Activated CD8-positive, alpha-beta T cell treated with anti-CD3 and anti-CD28 coated beads, Interleukin-2, amount 10 ng/mL, durations not matched to agents 7 days and 5 days (primary cell): Measurements from ENCODE around the gene MARCO. TPM values are rescaled to one million over a fixed set of nuclear protein-coding genes. Genes with fewer than 3 reads are reported as not detected.
"Not testable (repeated sequence)": the region's sequence is repeated elsewhere in the genome, so short reads cannot be mapped to it uniquely, and the experiment has no call there.

Experiments
- ATAC-seq: fragments of 150-1000 bp; cut with Tn5 transposase; one replicate; pipeline ENCODE4 v1.10.0; 2021; ENCODE audit warnings: moderate library complexity
- CTCF ChIA-PET: fragments of 350-600 bp; sonication (Branson Sonifier 250); formaldehyde crosslinking; loops from one replicate; lab custom pipeline; 2021; ENCODE audit warnings: antibody characterized with exemption; lab: Charles Lee
- POLR2A ChIA-PET: fragments of 350-600 bp; sonication (Branson Sonifier 250); formaldehyde crosslinking; loops from one replicate; lab custom pipeline; 2021; ENCODE audit warnings: antibody characterized with exemption; lab: Charles Lee
- DNase-seq: peaks from one replicate; pipeline ENCODE4 v3.0.0-alpha.2; 2020
- H3K27ac Mint-ChIP-seq: one replicate; pipeline ENCODE4 v1.8.0; 2021; ENCODE audit warnings: mild to moderate bottlenecking, mixed read lengths
- H3K27me3 Mint-ChIP-seq: one replicate; pipeline ENCODE4 v1.8.0; 2021; ENCODE audit warnings: low read depth, mixed read lengths
- H3K36me3 Mint-ChIP-seq: one replicate; pipeline ENCODE4 v1.8.0; 2021; ENCODE audit warnings: low read depth, mixed read lengths
- H3K4me1 Mint-ChIP-seq: one replicate; pipeline ENCODE4 v1.8.0; 2021; ENCODE audit warnings: low read depth, mixed read lengths
- H3K4me3 Mint-ChIP-seq: one replicate; pipeline ENCODE4 v1.8.0; 2021; ENCODE audit warnings: mild to moderate bottlenecking, mixed read lengths
- H3K9me3 Mint-ChIP-seq: one replicate; pipeline ENCODE4 v1.8.0; 2022; ENCODE audit warnings: mixed read lengths; ENCODE audit not compliant: insufficient read depth
- total RNA-seq, 2 experiments: library from RNA; stranded (reverse); gene quantifications; one replicate each; pipeline ENCODE4 v1.2.3, GENCODE V29; 2021

Gene MARCO
- total RNA-seq, 2 experiments from 2014 or later = not detected

GRCh38 chr2:119028327-119029174, 86.6 kb downstream of the MARCO start:
- no peaks in the 10 kb centered on the region for H3K27me3 Mint-ChIP-seq
- ATAC-seq = no peak
- no peaks in the 10 kb centered on the region for H3K9me3 Mint-ChIP-seq
- H3K27ac Mint-ChIP-seq = no peak overlapping the region
- DNase-seq = no peak
- ChIA-PET CTCF (interaction anchor here (0.8 kb wide), 2 partner anchors 146 to 147 kb away, joined by 3 to 4 read pairs; no protein-coding TSS in a partner anchor), POLR2A (no interaction called here)
- H3K4me3 Mint-ChIP-seq = no peak overlapping the region
- H3K36me3 Mint-ChIP-seq = no peaks in the 10 kb centered on the region
- no peaks in the 10 kb centered on the region for H3K4me1 Mint-ChIP-seq

- H3K27me3 Mint-ChIP-seq = no peaks in the 10 kb centered on the region
- no peaks in the 10 kb centered on the region for H3K9me3 Mint-ChIP-seq
- H3K36me3 Mint-ChIP-seq = no peaks in the 10 kb centered on the region
- DNase-seq (no peak), ATAC-seq (no peak)
- no peak overlapping the region for H3K27ac Mint-ChIP-seq
- H3K4me1 Mint-ChIP-seq = no peaks in the 10 kb centered on the region
- ChIA-PET POLR2A (no interaction called here), CTCF (interaction anchor here (0.8 kb wide), 2 partner anchors 147 to 148 kb away, joined by 3 to 4 read pairs; no protein-coding TSS in a partner anchor)
- H3K4me3 Mint-ChIP-seq = no peak overlapping the region
Measured at GRCh38 chr2:119029297-119029696, 87.3 kb downstream of the MARCO start.

GRCh38 chr2:119037922-119038321, 95.9 kb downstream of the MARCO start:
- peaks cover 13% of the 10 kb centered on the region for H3K27me3 Mint-ChIP-seq
- ATAC-seq, H3K4me3 Mint-ChIP-seq, H3K4me1 Mint-ChIP-seq, H3K36me3 Mint-ChIP-seq, CTCF ChIA-PET, DNase-seq, POLR2A ChIA-PET, H3K9me3 Mint-ChIP-seq, H3K27ac Mint-ChIP-seq: not testable (repeated sequence)

GRCh38 chr2:119040730-119041129, 98.7 kb downstream of the MARCO start:
- DNase-seq (no peak), ATAC-seq (no peak)
- Mint-ChIP-seq H3K27me3 (peaks cover 16% of the 10 kb centered on the region), H3K9me3 (no peaks in the 10 kb centered on the region), H3K36me3 (no peaks in the 10 kb centered on the region), H3K4me1 (no peaks in the 10 kb centered on the region), H3K27ac (no peak overlapping the region), H3K4me3 (no peak overlapping the region)
- ChIA-PET CTCF (no interaction called here), POLR2A (no interaction called here)

Other genes with a start within 250 kb of the MARCO start
- gene EN1, start 94.5 kb upstream of the MARCO start, total RNA-seq = not detected
- gene C1QL2, start 216.6 kb downstream of the MARCO start, total RNA-seq = not detected